IMR-90 (cell line): ENCODE measurements around the gene MYOF. TPM values are rescaled to one million over a fixed set of nuclear protein-coding genes. Genes with fewer than 3 reads are reported as not detected.

Source experiments
- ATAC-seq: fragments of 200-7000 bp; cut with Tn5 transposase; 2 replicates; pipeline ENCODE4 v1.9.1; 2020; ENCODE audit warnings: low read depth, mild to moderate bottlenecking, moderate library complexity
- BruUV-seq: library from RNA; stranded (reverse); fragments of 400-500 nt; replicated peaks from 2 replicates; lab custom pipeline; 2021; lab: Mats Ljungman, UMichigan
- CTCF ChIA-PET: fragments of 300-600 bp; formaldehyde crosslinking; extraction: SDS; loops from one replicate; lab custom pipeline; 2021; ENCODE audit warnings: antibody characterized with exemption; lab: Yijun Ruan, JAX
- POLR2A ChIA-PET: fragments of 300-600 bp; sonication (Branson Sonifier 250); formaldehyde crosslinking; loops from one replicate; lab custom pipeline; 2022; ENCODE audit warnings: antibody characterized with exemption; ENCODE audit not compliant: unreplicated experiment; lab: Charles Lee
- DNase-seq: peaks from one replicate; pipeline ENCODE4 v3.0.0; 2013
- H2AFZ ChIP-seq: replicated peaks from 2 replicates; pipeline ENCODE3; 2013; ENCODE audit warnings: low read length, mild to moderate bottlenecking; ENCODE audit not compliant: poor library complexity
- H2AK5ac ChIP-seq: 2 replicates; pipeline ENCODE4 v1.6.1; 2013; ENCODE audit warnings: low read depth, low read length, inconsistent platforms
- H2AK9ac ChIP-seq: replicated peaks from 2 replicates; pipeline ENCODE3; 2013; ENCODE audit warnings: mild to moderate bottlenecking, low read depth, low read length, moderate library complexity; ENCODE audit not compliant: poor library complexity
- H2BK120ac ChIP-seq: 2 replicates; pipeline ENCODE4 v1.6.1; 2013; ENCODE audit warnings: low read depth, low read length, inconsistent platforms
- H2BK15ac ChIP-seq: 3 replicates; pipeline ENCODE4 v1.6.1; 2013; ENCODE audit warnings: low read depth, low read length, inconsistent platforms
- H2BK20ac ChIP-seq: 2 replicates; pipeline ENCODE4 v1.6.1; 2013; ENCODE audit warnings: low read depth, mild to moderate bottlenecking, inconsistent platforms, low read length, moderate library complexity
- H2BK5ac ChIP-seq: 2 replicates; pipeline ENCODE4 v1.6.1; 2013; ENCODE audit warnings: mild to moderate bottlenecking, low read depth, low read length, inconsistent platforms; ENCODE audit not compliant: poor library complexity, severe bottlenecking
- H3K14ac ChIP-seq: replicated peaks from 2 replicates; pipeline ENCODE4 v1.6.1; 2013; ENCODE audit warnings: low read depth, low read length, inconsistent platforms
- H3K18ac ChIP-seq: 2 replicates; pipeline ENCODE4 v1.6.1; 2013; ENCODE audit warnings: low read depth, low read length, control low read depth
- H3K23ac ChIP-seq: 2 replicates; pipeline ENCODE4 v1.6.1; 2013; ENCODE audit warnings: low read depth, low read length, inconsistent platforms
- H3K27ac ChIP-seq: 2 replicates; pipeline ENCODE4 v1.5.1; 2013; ENCODE audit warnings: mild to moderate bottlenecking, control low read depth, low read length; ENCODE audit not compliant: insufficient read depth
- H3K27me3 ChIP-seq: 2 replicates; pipeline ENCODE4 v1.6.1; 2013; ENCODE audit warnings: low read length; ENCODE audit not compliant: control insufficient read depth, insufficient read depth
- H3K36me3 ChIP-seq: 2 replicates; pipeline ENCODE4 v1.6.1; 2013; ENCODE audit warnings: low read length, mixed read lengths; ENCODE audit not compliant: control insufficient read depth, insufficient read depth
- H3K4ac ChIP-seq: 2 replicates; pipeline ENCODE4 v1.6.1; 2013; ENCODE audit warnings: low read depth, low read length, inconsistent platforms
- H3K4me1 ChIP-seq: 2 replicates; pipeline ENCODE4 v1.6.1; 2013; ENCODE audit warnings: low read length, mixed read lengths; ENCODE audit not compliant: control insufficient read depth, insufficient read depth
- H3K4me2 ChIP-seq: 2 replicates; pipeline ENCODE4 v1.6.1; 2013; ENCODE audit warnings: low read depth, mild to moderate bottlenecking, control low read depth, low read length, moderate library complexity
- H3K4me3 ChIP-seq: 2 replicates; pipeline ENCODE4 v1.5.1; 2013; ENCODE audit warnings: low read depth, mild to moderate bottlenecking, control low read depth, low read length, moderate library complexity; ENCODE audit not compliant: insufficient read depth
- H3K56ac ChIP-seq: 2 replicates; pipeline ENCODE4 v1.6.1; 2013; ENCODE audit warnings: low read length, inconsistent platforms; ENCODE audit not compliant: insufficient read depth; ENCODE audit errors: extremely low read depth
- H3K79me1 ChIP-seq, 2 experiments: 2 replicates each; pipeline ENCODE4 v1.6.1; 2013; ENCODE audit warnings: low read length in 2 of 2, inconsistent platforms in 1 of 2, low read depth in 1 of 2
- H3K9ac ChIP-seq: 2 replicates; pipeline ENCODE4 v1.6.1; 2013; ENCODE audit warnings: low read depth, low read length, control low read depth
- H3K9me1 ChIP-seq: 2 replicates; pipeline ENCODE4 v1.6.1; 2013; ENCODE audit warnings: low read length, inconsistent platforms; ENCODE audit not compliant: insufficient read depth
- H3K9me3 ChIP-seq: 2 replicates; pipeline ENCODE4 v1.6.1; 2013; ENCODE audit warnings: low read length; ENCODE audit not compliant: control insufficient read depth, insufficient read depth
- H4K20me1 ChIP-seq: 2 replicates; pipeline ENCODE4 v1.6.1; 2013; ENCODE audit warnings: low read length, inconsistent platforms; ENCODE audit not compliant: insufficient read depth
- H4K5ac ChIP-seq: 2 replicates; pipeline ENCODE4 v1.6.1; 2013; ENCODE audit warnings: mild to moderate bottlenecking, low read depth, low read length, control low read depth
- H4K8ac ChIP-seq, 2 experiments: 2 replicates each; pipeline ENCODE4 v1.6.1; 2013; ENCODE audit warnings: low read depth in 2 of 2, low read length in 2 of 2, control low read depth in 1 of 2, inconsistent platforms in 1 of 2
- H4K91ac ChIP-seq: 2 replicates; pipeline ENCODE4 v1.6.1; 2013; ENCODE audit warnings: low read depth, low read length, inconsistent platforms; ENCODE audit not compliant: insufficient read depth
- CTCF ChIP-seq: conservative IDR thresholded peaks from 2 replicates; pipeline ENCODE4 v1.5.1; 2012; ENCODE audit warnings: mild to moderate bottlenecking, low read depth, low read length, improper control_type of control experiment
- MAFK ChIP-seq: IDR thresholded peaks from 2 replicates; pipeline ENCODE4 v1.6.1; 2012; ENCODE audit warnings: low read depth, low read length, improper control_type of control experiment
- RCOR1 ChIP-seq: IDR thresholded peaks from 2 replicates; pipeline ENCODE4 v1.6.1; 2012; ENCODE audit warnings: mild to moderate bottlenecking, low read length, improper control_type of control experiment; ENCODE audit not compliant: insufficient replicate concordance
- RFX5 ChIP-seq: IDR thresholded peaks from 2 replicates; pipeline ENCODE4 v1.8.0; 2012; ENCODE audit warnings: low read depth, mild to moderate bottlenecking, low read length, moderate library complexity
- SMC3 ChIP-seq: fragments of 150-350 bp; IDR thresholded peaks from 2 replicates; pipeline ENCODE4 v1.6.1; 2016; ENCODE audit warnings: low read depth, mild to moderate bottlenecking, antibody characterized with exemption, low read length, moderate library complexity
- WGBS, 2 experiments: methylation state at CpG; one replicate each; pipeline versions ENCODE4 v1.1.5 to v1.1.7; 2013; ENCODE audit warnings: missing lambda C conversion rate in 2 of 2; ENCODE audit not compliant: insufficient read length in 1 of 2; ENCODE audit errors: extremely low coverage in 2 of 2; 5-methylcytosine and 5-hydroxymethylcytosine counted together
- dilution Hi-C: fragments of 300-500 bp; cut with HindIII; formaldehyde crosslinking; loops from one replicate; pipeline ENCODE4 v1.14.3; 2018; ENCODE audit warnings: low sequenced_read_pairs; ENCODE audit not compliant: unreplicated experiment
- in situ Hi-C: fragments of 300-500 bp; cut with MboI; formaldehyde crosslinking; loops from 3 replicates; pipeline ENCODE4 v1.14.3; 2019; ENCODE audit warnings: low sequenced_read_pairs, inconsistent platforms, mixed read lengths
- intact Hi-C: fragments of 100-400 bp; cut with micrococcal nuclease; formaldehyde crosslinking; loops from 2 replicates; pipeline ENCODE4 v1.10.0; 2022
- polyA plus RNA-seq, 3 experiments: library from polyadenylated mRNA; depleted of rRNA; stranded (reverse); fragments of >200 nt; gene quantifications; 2 replicates each; pipeline ENCODE4 v1.2.3, GENCODE V29; 2012; ENCODE audit warnings: low replicate concordance in 1 of 3
- total RNA-seq: library from RNA; depleted of rRNA; stranded (reverse); fragments of >200 nt; gene quantifications from 2 replicates; pipeline ENCODE4 v1.2.3, GENCODE V29; 2012

MYOF gene
- total and polyA plus RNA-seq, 2 of the 4 experiments (the other 2 are of a cell fraction) = 221 to 281 TPM

- TF ChIP-seq SMC3 (peak; percentile 22; the same call in 1 of the 2 replicates), RCOR1 (no peak), CTCF (peak; percentile 45), RFX5 (no peak), MAFK (no peak)
- H2AK5ac ChIP-seq = no peak overlapping the region
- no peak overlapping the region for H3K14ac ChIP-seq
- dilution Hi-C loops = no loop called here
- H3K23ac ChIP-seq = no peak overlapping the region
- H2BK15ac ChIP-seq = no peak overlapping the region
- H3K79me1 ChIP-seq = peaks cover 16 to 36% of the 10 kb centered on the region in 2 experiments
- no peaks in the 10 kb centered on the region for H4K20me1 ChIP-seq
- H3K9ac ChIP-seq = no peak overlapping the region
- no TSS peak for BruUV-seq
- no peaks in the 10 kb centered on the region for H3K4me1 ChIP-seq
- no peaks in the 10 kb centered on the region for H3K9me1 ChIP-seq
- DNase-seq (peak; percentile 32), ATAC-seq (peak; percentile 72)
- no peak overlapping the region for H3K4me2 ChIP-seq
- POLR2A ChIA-PET = no interaction called here
- H4K91ac ChIP-seq = no peak overlapping the region
- no peak overlapping the region for H3K18ac ChIP-seq
- no peak overlapping the region for H4K5ac ChIP-seq
- H3K4me3 ChIP-seq = no peak overlapping the region
- H3K27ac ChIP-seq = no peak overlapping the region
- H4K8ac ChIP-seq = no peak overlapping the region; a peak in 1 of 4 replicates
- no peak overlapping the region for H2BK120ac ChIP-seq
- intact Hi-C loops = no loop called here
- no peak overlapping the region for H2AFZ ChIP-seq
- peaks cover 54% of the 10 kb centered on the region for H3K36me3 ChIP-seq
- H2BK5ac ChIP-seq = no peak overlapping the region
- H2BK20ac ChIP-seq = no peak overlapping the region
- H3K56ac ChIP-seq = no peak overlapping the region
- H3K4ac ChIP-seq = no peak overlapping the region
- no CpG with 5 or more reads among the region's 5 CpGs for WGBS, 2 experiments
- H3K9me3 ChIP-seq = no peaks in the 10 kb centered on the region
- in situ Hi-C loops = loop anchor here (25.0 kb wide), 1 partner anchor 330 kb away; no protein-coding TSS in a partner anchor
- H3K27me3 ChIP-seq = no peaks in the 10 kb centered on the region
- CTCF ChIA-PET = interaction anchor here (0.7 to 2.1 kb wide), 3 partner anchors 9 to 125 kb away, joined by 3 to 10 read pairs (median 8); partner anchors contain the start of gene MYOF
- no peak overlapping the region for H2AK9ac ChIP-seq
Measured at GRCh38 chr10:93357680-93358079, 124.5 kb downstream of the MYOF start.
